Sigmoid colon (tissue), 7 donors: ENCODE data around the gene ATM. TPM values are rescaled to one million over a fixed set of nuclear protein-coding genes. Genes with fewer than 3 reads are reported as not detected.

Experiments
- DNase-seq: peaks from one replicate; pipeline ENCODE4 v3.0.0-alpha.2; 2019
- H3K27ac ChIP-seq, 4 donors: fragments of 200-600 bp; sonication (generic); one replicate each; pipeline ENCODE4 v1.5.1; 2016 to 2019; ENCODE audit warnings: mild to moderate bottlenecking in 1 of 4
- H3K27me3 ChIP-seq, 3 donors: fragments of 200-600 bp; sonication (generic); one replicate each; pipeline ENCODE4 v1.5.1; 2019; ENCODE audit warnings: mild to moderate bottlenecking in 1 of 3
- H3K36me3 ChIP-seq, 4 donors: fragments of 200-600 bp; sonication (generic); one replicate each; pipeline ENCODE4 v1.5.1; 2016 to 2019
- H3K4me1 ChIP-seq, 4 donors: fragments of 200-600 bp; sonication (generic); one replicate each; pipeline ENCODE4 v1.5.1; 2017 to 2019
- H3K4me3 ChIP-seq, 4 donors: fragments of 200-600 bp; sonication (generic); one replicate each; pipeline ENCODE4 v1.5.1; 2017 to 2019; ENCODE audit warnings: mild to moderate bottlenecking in 2 of 4, moderate library complexity in 1 of 4
- H3K9me3 ChIP-seq, 4 donors: fragments of 200-600 bp in 3 of 4; sonication (generic) in 3 of 4; one replicate each; pipeline versions ENCODE4 v1.5.1 to v1.6.1; 2013 to 2019
- EP300 ChIP-seq, 4 donors: sonication (generic); formaldehyde crosslinking; IDR thresholded peaks; one replicate each; pipeline ENCODE4 v1.6.1; 2017; ENCODE audit warnings: antibody characterized with exemption in 4 of 4
- POLR2A ChIP-seq, 2 donors: fragments of 450-650 bp; IDR thresholded peaks; one replicate each; pipeline ENCODE4 v1.6.1; 2016; ENCODE audit warnings: antibody characterized with exemption in 2 of 2, mild to moderate bottlenecking in 2 of 2, moderate library complexity in 2 of 2
- POLR2AphosphoS5 ChIP-seq, 4 donors: sonication (generic); formaldehyde crosslinking; IDR thresholded peaks; one replicate each; pipeline ENCODE4 v1.6.1; 2017; ENCODE audit warnings: antibody characterized with exemption in 4 of 4
- WGBS, 2 donors: extraction: QIAGEN DNeasy Blood & Tissue Kit; methylation state at CpG; one replicate each; pipeline ENCODE4 v1.1.7; 2013; 5-methylcytosine and 5-hydroxymethylcytosine counted together
- intact Hi-C: fragments of 100-400 bp; cut with DNase I; formaldehyde crosslinking; loops from one replicate; pipeline ENCODE4 v1.15.1; 2023
- polyA plus RNA-seq, 3 donors: library from polyadenylated mRNA; stranded (reverse); fragments of 200-250 nt; gene quantifications; one replicate each; pipeline ENCODE4 v1.2.3, GENCODE V29; 2013
- total RNA-seq, 4 donors: library from RNA; depleted of rRNA; stranded (reverse); fragments of >200 nt; gene quantifications; one replicate each; pipeline ENCODE4 v1.1.0, GENCODE V29; 2016
- TF ChIP-seq, protein P1 (sequence below), 4 experiments: fragments of 450-650 bp in 3 of 4; fragments of 200-600 bp in 1 of 4; IDR thresholded peaks; one replicate each; pipeline ENCODE4 v1.5.1; 2016 to 2019; ENCODE audit warnings: antibody characterized with exemption in 4 of 4, mild to moderate bottlenecking in 3 of 4, moderate library complexity in 2 of 4
- donor health status: healthy with polysubstance abuse.
- donor health status: Bipolar disorder and iron deficiency.
- donor health status: healthy.

The ATM gene
- total and polyA plus RNA-seq, 7 donors, result 3.0 to 88.8 (median 52.7) TPM

DNA sequence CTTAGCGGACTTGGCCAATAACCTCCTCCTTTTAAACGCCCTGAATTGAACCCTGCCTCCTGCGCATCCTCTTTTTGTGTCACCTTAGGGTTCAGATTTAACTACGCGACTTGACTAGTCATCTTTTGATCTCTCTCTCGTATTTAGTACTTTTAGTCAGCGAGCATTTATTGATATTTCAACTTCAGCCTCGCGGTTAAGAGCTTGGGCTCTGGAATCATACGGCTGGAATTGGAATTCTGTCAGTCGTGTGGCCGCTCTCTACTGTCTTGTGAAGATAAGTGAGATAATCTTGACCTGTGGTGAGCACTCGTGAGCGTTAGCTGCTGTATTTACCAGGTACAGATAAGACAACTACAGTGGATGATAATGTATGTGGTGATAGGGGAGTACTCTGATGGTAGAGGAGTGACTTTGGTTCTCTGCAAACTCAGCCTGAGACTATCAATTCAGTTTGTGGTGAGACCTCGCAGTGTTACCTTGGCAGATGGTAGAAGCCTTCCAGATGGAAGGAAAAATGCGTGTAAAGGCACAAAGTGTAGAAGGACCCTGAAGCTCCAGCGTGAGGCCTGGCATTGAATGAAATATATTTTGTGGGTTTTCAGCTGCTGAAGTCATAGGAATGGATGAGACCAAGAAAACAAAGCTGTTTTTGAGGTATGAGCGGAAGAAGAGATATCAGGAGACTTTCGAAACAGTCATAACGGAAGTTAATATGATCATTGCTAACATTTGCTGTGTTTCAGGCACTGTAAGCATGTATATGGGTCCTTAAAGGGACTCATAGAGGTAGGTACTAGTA, 682 bp downstream of the ATM start:
- peaks cover 0 to 12% (median under 1%) of the 10 kb centered on the region in 4 donors for H3K36me3 ChIP-seq
- H3K9me3 ChIP-seq, result no peaks in the 10 kb centered on the region
- no peak for TF ChIP-seq POLR2A (IDR thresholded peaks at IDR 0.05)
- no peak for TF ChIP-seq EP300 (IDR thresholded peaks at IDR 0.05)
- TF ChIP-seq POLR2AphosphoS5 (IDR thresholded peaks at IDR 0.05), result no peak
- TF ChIP-seq, protein P1, sequence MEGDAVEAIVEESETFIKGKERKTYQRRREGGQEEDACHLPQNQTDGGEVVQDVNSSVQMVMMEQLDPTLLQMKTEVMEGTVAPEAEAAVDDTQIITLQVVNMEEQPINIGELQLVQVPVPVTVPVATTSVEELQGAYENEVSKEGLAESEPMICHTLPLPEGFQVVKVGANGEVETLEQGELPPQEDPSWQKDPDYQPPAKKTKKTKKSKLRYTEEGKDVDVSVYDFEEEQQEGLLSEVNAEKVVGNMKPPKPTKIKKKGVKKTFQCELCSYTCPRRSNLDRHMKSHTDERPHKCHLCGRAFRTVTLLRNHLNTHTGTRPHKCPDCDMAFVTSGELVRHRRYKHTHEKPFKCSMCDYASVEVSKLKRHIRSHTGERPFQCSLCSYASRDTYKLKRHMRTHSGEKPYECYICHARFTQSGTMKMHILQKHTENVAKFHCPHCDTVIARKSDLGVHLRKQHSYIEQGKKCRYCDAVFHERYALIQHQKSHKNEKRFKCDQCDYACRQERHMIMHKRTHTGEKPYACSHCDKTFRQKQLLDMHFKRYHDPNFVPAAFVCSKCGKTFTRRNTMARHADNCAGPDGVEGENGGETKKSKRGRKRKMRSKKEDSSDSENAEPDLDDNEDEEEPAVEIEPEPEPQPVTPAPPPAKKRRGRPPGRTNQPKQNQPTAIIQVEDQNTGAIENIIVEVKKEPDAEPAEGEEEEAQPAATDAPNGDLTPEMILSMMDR (IDR thresholded peaks at IDR 0.05), result no peak
- H3K4me3 ChIP-seq, result peak overlapping the region; percentile 65 to 82 (median 72)
- intact Hi-C loops, result loop anchor here (1.0 to 5.0 kb wide), 5 partner anchors 103 to 444 kb away; partner anchors contain the start of genes ACAT1, C11orf65, CUL5 and DDX10
- peak overlapping the region; percentile 90 to 95 (median 94) for H3K27ac ChIP-seq
- no peak for DNase-seq
- 9 to 14% methylated on average over 20 of the region's 20 CpGs for WGBS, 2 donors
- peaks cover 0 to 35% (median 28%) of the 10 kb centered on the region in 4 donors for H3K4me1 ChIP-seq
- no peaks in the 10 kb centered on the region for H3K27me3 ChIP-seq

DNA sequence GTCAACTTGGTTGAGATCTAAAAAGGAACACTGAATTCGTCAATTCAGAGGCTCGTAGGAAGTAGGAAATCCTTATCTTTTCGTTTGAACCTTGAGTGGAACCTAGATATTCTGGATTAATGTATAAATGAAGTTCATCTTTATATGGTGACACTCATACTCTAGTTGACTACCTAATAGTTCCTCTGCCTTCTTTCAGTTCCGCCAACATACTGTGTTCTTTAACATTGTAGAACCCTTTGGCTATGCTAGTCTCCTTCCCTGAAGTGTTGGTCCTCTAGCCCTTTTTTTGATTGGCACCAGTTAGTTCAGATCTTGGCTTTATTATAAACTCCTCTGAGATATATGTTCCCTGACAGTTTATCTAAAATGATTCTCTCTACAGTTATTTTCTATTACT, 1.5 kb downstream of the ATM start:
- 54 to 85% methylated on average over 4 of the region's 4 CpGs for WGBS, 2 donors
- H3K27ac ChIP-seq, result peak overlapping the region; percentile 90 to 95 (median 94)

DNA sequence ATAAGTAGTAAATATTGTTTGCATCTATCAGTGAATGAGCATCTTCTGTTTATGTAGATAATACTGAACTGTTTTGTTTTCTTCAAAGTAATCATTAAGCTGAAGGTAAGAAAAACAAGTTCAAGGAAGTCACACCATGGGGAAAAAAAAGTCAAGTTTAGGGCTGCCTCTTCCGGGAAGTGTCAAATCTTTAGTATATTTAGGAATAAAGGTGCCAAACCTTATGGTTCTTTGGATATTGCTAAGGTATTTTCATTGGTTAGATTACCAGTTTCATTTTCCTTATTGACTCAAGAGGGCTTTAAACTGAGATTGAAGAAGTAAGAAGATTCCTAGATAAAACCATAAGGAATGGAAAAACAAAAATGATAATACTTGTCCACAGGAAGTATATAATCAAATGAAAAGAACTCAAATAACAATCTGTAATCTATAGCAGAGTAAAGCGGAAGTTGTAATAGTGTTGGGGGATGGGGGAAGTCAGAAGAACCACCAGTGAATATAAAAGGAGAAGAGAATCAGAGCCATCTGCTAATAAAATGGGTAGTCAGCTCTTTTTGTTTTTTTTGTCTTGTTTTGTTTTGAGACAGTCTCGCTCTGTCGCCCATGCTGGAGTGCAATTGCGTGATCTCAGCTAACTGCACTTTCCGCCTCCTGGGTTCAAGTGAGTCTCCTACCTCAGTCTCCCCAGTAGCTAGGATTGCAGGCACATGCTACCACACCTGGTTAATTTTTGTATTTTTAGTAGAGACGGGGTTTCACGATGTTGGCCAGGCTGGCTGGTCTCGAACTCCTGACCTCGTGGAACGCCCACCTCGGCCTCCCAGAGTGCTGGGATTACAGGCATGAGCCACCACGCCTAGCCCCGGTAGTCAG, 2.3 kb downstream of the ATM start:
- TF ChIP-seq EP300 (IDR thresholded peaks at IDR 0.05) (no peak), POLR2A (IDR thresholded peaks at IDR 0.05) (no peak), POLR2AphosphoS5 (IDR thresholded peaks at IDR 0.05) (no peak)
- TF ChIP-seq, protein P1 (IDR thresholded peaks at IDR 0.05), result no peak
- intact Hi-C loops, result loop anchor here (1.0 to 5.0 kb wide), 3 partner anchors 242 to 442 kb away; partner anchors contain the start of genes C11orf65, DDX10 and POGLUT3
- H3K4me1 ChIP-seq, result peaks cover 0 to 35% (median 28%) of the 10 kb centered on the region in 4 donors
- no peaks in the 10 kb centered on the region for H3K27me3 ChIP-seq
- peak overlapping the region; percentile 9 to 95 (median 91) for H3K27ac ChIP-seq
- DNase-seq, result no peak
- peak overlapping the region in 2 of 4 donors; percentile 2 to 82 for H3K4me3 ChIP-seq
- 62 to 87% methylated on average over 14 of the region's 14 CpGs for WGBS, 2 donors
- H3K9me3 ChIP-seq, result no peaks in the 10 kb centered on the region
- H3K36me3 ChIP-seq, result peaks cover 5 to 28% (median 13%) of the 10 kb centered on the region in 4 donors

More for the DNA sequence above, 1.5 kb downstream of the ATM start:
- Histone ChIP-seq H3K4me3 (peak overlapping the region in 3 of 4 donors; percentile 65 to 82 (median 69)), H3K9me3 (no peaks in the 10 kb centered on the region), H3K36me3 (peaks cover 0 to 20% (median 5%) of the 10 kb centered on the region in 4 donors), H3K4me1 (peaks cover 0 to 35% (median 28%) of the 10 kb centered on the region in 4 donors), H3K27me3 (no peaks in the 10 kb centered on the region)
- TF ChIP-seq EP300 (IDR thresholded peaks at IDR 0.05), result no peak
- no peak for TF ChIP-seq POLR2AphosphoS5 (IDR thresholded peaks at IDR 0.05)
- TF ChIP-seq, protein P1 (IDR thresholded peaks at IDR 0.05), result no peak
- no peak for TF ChIP-seq POLR2A (IDR thresholded peaks at IDR 0.05)
- intact Hi-C loops, result loop anchor here (1.0 to 5.0 kb wide), 3 partner anchors 243 to 443 kb away; partner anchors contain the start of genes C11orf65, DDX10 and POGLUT3
- no peak for DNase-seq

DNA sequence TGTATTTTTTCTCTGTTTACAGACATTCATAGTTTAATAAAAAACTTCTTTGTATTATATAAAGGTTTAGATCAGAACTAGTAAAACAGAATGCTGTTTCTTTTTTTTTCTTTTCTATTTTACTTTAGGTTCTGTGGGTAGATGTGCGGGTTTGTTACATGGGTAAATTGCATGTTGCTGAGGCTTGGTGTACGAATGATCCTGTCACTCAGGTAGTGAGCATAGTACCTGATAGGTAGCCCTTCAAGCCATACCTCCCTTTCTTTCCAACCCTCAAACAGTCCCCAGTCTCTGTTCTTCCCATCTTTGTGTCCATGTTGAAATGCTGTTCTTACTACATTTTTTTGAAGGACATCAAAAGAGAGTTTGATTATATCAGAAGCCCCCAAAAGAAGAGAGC, 3.2 kb downstream of the ATM start:
- intact Hi-C loops, result no loop called here
- Histone ChIP-seq H3K27me3 (no peaks in the 10 kb centered on the region), H3K9me3 (no peaks in the 10 kb centered on the region), H3K4me3 (no peak overlapping the region), H3K27ac (peak overlapping the region in 2 of 4 donors; percentile 90 to 95), H3K36me3 (peaks cover 10 to 37% (median 18%) of the 10 kb centered on the region in 4 donors), H3K4me1 (peaks cover 0 to 31% (median 24%) of the 10 kb centered on the region in 4 donors)
- TF ChIP-seq POLR2A (IDR thresholded peaks at IDR 0.05) (no peak), POLR2AphosphoS5 (IDR thresholded peaks at IDR 0.05) (no peak), EP300 (IDR thresholded peaks at IDR 0.05) (no peak)
- TF ChIP-seq, protein P1 (IDR thresholded peaks at IDR 0.05), result no peak
- DNase-seq, result no peak
- WGBS, 2 donors, result 79 to 96% methylated on average over 2 of the region's 2 CpGs
